ENCODE results near the gene LIMA1. TPM values are rescaled to one million over a fixed set of nuclear protein-coding genes. Genes with fewer than 3 reads are reported as not detected.

The LIMA1 gene
- total and polyA plus RNA-seq, 2 of the 4 experiments (the other 2 are of a cell fraction): 126 to 163 TPM

GRCh38 chr12:50242751-50243191 lies 40.5 kb downstream of the LIMA1 start:
- TF ChIP-seq CEBPB (IDR thresholded peaks at IDR 0.05; ENCODE audit: low read depth, low read length): no peak
- TF ChIP-seq RCOR1 (IDR thresholded peaks at IDR 0.05; ENCODE audit: insufficient replicate concordance, low read length): no peak
- TF ChIP-seq BHLHE40 (IDR thresholded peaks at IDR 0.05; ENCODE audit: low read depth, low read length): no peak
- no peak for TF ChIP-seq MAZ (IDR thresholded peaks at IDR 0.05; ENCODE audit: borderline replicate concordance, low read depth, low read length)
- TF ChIP-seq CTCF (conservative IDR thresholded peaks at IDR 0.05; ENCODE audit: low read depth, low read length): no peak
- peak; percentile 68 for TF ChIP-seq MAFK (IDR thresholded peaks at IDR 0.05; ENCODE audit: low read depth, low read length)
- TF ChIP-seq CHD1 (IDR thresholded peaks at IDR 0.05; ENCODE audit: low read depth, low read length): no peak
- peak overlapping the region; percentile 98 for H2BK5ac ChIP-seq (ENCODE audit: low read depth, low read length, poor library complexity, severe bottlenecking)
- peak overlapping the region; percentile 63 for H3K9ac ChIP-seq (ENCODE audit: low read depth, low read length)
- peak overlapping the region; percentile 97 for H2BK20ac ChIP-seq (ENCODE audit: low read depth, low read length)
- no peaks in the 10 kb centered on the region for H3K36me3 ChIP-seq (ENCODE audit: control insufficient read depth, insufficient read depth, low read length)
- H2AK5ac ChIP-seq (ENCODE audit: low read depth, low read length): peak overlapping the region; percentile 90
- H3K9me1 ChIP-seq (ENCODE audit: insufficient read depth, low read length): peaks cover 12% of the 10 kb centered on the region
- peak; percentile 33 for ATAC-seq (ENCODE audit: low read depth)
- peak overlapping the region; percentile 18 for H2AK9ac ChIP-seq (replicated peaks; ENCODE audit: low read depth, low read length, poor library complexity)
- ChIA-PET CTCF (interaction anchor here (0.6 kb wide), 1 partner anchor 34 kb away, joined by 5 read pairs; no protein-coding TSS in a partner anchor), POLR2A (ENCODE audit: unreplicated experiment) (interaction anchor here (1.1 kb wide), 1 partner anchor 21 kb away, joined by 3 read pairs; no protein-coding TSS in a partner anchor)
- H3K79me1 ChIP-seq (ENCODE audit: low read depth in 1 of 2, low read length in 2 of 2): peaks cover 13 to 33% of the 10 kb centered on the region in 2 experiments
- peak overlapping the region; percentile 89 for H3K4me2 ChIP-seq (ENCODE audit: low read depth, low read length)
- BruUV-seq (replicated peaks): no TSS peak
- intact Hi-C loops (cut with micrococcal nuclease): loop anchor here (1.0 to 5.0 kb wide), 3 partner anchors 20 to 70 kb away; partner anchors contain the start of gene LIMA1
- H2BK120ac ChIP-seq (ENCODE audit: low read depth, low read length): peak overlapping the region; percentile 98
- H3K18ac ChIP-seq (ENCODE audit: low read depth, low read length): peak overlapping the region; percentile 99
- H3K14ac ChIP-seq (replicated peaks; ENCODE audit: low read depth, low read length): peak overlapping the region; percentile 97
- peaks cover 29% of the 10 kb centered on the region for H3K4me1 ChIP-seq (ENCODE audit: control insufficient read depth, insufficient read depth, low read length)
- H4K8ac ChIP-seq (ENCODE audit: low read depth in 2 of 2, low read length in 2 of 2): peak overlapping the region; percentile 90 to 95
- no peak overlapping the region for H3K4me3 ChIP-seq (ENCODE audit: insufficient read depth, low read depth, low read length)
- no peaks in the 10 kb centered on the region for H3K9me3 ChIP-seq (ENCODE audit: control insufficient read depth, insufficient read depth, low read length)
- peak overlapping the region; percentile 99 for H3K4ac ChIP-seq (ENCODE audit: low read depth, low read length)
- H3K27me3 ChIP-seq (ENCODE audit: control insufficient read depth, insufficient read depth, low read length): no peaks in the 10 kb centered on the region
- peak overlapping the region; percentile 96 for H3K23ac ChIP-seq (ENCODE audit: low read depth, low read length)
- H3K27ac ChIP-seq (ENCODE audit: insufficient read depth, low read length): peak overlapping the region; percentile 100
- in situ Hi-C loops (cut with MboI; ENCODE audit: low sequenced_read_pairs): no loop called here
- peak; percentile 83 for DNase-seq
- WGBS, 2 experiments (ENCODE audit: extremely low coverage in 2 of 2, insufficient read length in 1 of 2): no CpG with 5 or more reads among the region's 1 CpG
- peak overlapping the region; percentile 96 for H2BK15ac ChIP-seq (ENCODE audit: low read depth, low read length)
- peak overlapping the region; percentile 91 for H4K5ac ChIP-seq (ENCODE audit: low read depth, low read length)
- peak overlapping the region; percentile 92 for H3K56ac ChIP-seq (ENCODE audit: extremely low read depth, insufficient read depth, low read length)
- dilution Hi-C loops (cut with HindIII; ENCODE audit: low sequenced_read_pairs, unreplicated experiment): no loop called here
- H4K20me1 ChIP-seq (ENCODE audit: insufficient read depth, low read length): no peaks in the 10 kb centered on the region; the same call in 1 of the 2 replicates
- no peak overlapping the region for H2AFZ ChIP-seq (replicated peaks; ENCODE audit: low read length, poor library complexity)
- peak overlapping the region; percentile 96 for H4K91ac ChIP-seq (ENCODE audit: insufficient read depth, low read depth, low read length)

Data from IMR-90 (cell line).